PC-3 (cell line): Measurements from ENCODE around the gene BCL2L12.

Experiments
- EZH2 ChIP-seq: fragments of 300-600 bp; sonication (generic); IDR thresholded peaks from one replicate; pipeline ENCODE4 v1.6.1; 2017; ENCODE audit warnings: antibody characterized with exemption, mild to moderate bottlenecking, low read length; ENCODE audit not compliant: unreplicated experiment
- TF ChIP-seq, protein P1 (sequence below): fragments of 300-600 bp; sonication (generic); conservative IDR thresholded peaks from 2 replicates; pipeline ENCODE4 v1.5.1; 2017; ENCODE audit warnings: antibody characterized with exemption, low read depth, mild to moderate bottlenecking, low read length

DNA sequence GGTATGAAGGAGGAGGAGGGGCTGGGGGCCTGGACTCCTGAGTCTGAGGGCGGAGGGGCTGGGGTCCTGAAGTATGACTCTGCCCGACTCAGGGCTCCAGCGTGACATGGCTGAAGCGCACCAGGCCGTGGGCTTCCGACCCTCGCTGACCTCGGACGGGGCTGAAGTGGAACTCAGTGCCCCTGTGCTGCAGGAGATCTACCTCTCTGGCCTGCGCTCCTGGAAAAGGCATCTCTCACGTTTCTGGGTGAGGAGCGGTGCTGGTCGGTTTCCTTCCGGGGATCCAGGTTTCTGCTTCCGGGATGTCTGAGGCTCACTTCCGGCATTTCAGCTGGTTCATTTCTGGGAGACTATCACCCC lies 26.4 kb downstream of the BCL2L12 start:
- TF ChIP-seq, protein P1, sequence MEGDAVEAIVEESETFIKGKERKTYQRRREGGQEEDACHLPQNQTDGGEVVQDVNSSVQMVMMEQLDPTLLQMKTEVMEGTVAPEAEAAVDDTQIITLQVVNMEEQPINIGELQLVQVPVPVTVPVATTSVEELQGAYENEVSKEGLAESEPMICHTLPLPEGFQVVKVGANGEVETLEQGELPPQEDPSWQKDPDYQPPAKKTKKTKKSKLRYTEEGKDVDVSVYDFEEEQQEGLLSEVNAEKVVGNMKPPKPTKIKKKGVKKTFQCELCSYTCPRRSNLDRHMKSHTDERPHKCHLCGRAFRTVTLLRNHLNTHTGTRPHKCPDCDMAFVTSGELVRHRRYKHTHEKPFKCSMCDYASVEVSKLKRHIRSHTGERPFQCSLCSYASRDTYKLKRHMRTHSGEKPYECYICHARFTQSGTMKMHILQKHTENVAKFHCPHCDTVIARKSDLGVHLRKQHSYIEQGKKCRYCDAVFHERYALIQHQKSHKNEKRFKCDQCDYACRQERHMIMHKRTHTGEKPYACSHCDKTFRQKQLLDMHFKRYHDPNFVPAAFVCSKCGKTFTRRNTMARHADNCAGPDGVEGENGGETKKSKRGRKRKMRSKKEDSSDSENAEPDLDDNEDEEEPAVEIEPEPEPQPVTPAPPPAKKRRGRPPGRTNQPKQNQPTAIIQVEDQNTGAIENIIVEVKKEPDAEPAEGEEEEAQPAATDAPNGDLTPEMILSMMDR = no peak
- TF ChIP-seq EZH2 = no peak
